Activated CD4-positive, alpha-beta T cell treated with anti-CD3 and anti-CD28 coated beads, Interleukin-2, amount 50 U/mL, for 48 hours (primary cell): ENCODE results near the gene CDH4.

Experiments used
- DNase-seq, 2 experiments: peaks; one replicate each; pipeline ENCODE4 v3.0.0-alpha.2; 2020

CDH4 gene

GRCh38 chr20:61284752-61285151 lies 32.7 kb downstream of the CDH4 start:
- no peak for DNase-seq

- DNase-seq = no peak
Measured at GRCh38 chr20:61285152-61285645, 33.1 kb downstream of the CDH4 start.

DNA sequence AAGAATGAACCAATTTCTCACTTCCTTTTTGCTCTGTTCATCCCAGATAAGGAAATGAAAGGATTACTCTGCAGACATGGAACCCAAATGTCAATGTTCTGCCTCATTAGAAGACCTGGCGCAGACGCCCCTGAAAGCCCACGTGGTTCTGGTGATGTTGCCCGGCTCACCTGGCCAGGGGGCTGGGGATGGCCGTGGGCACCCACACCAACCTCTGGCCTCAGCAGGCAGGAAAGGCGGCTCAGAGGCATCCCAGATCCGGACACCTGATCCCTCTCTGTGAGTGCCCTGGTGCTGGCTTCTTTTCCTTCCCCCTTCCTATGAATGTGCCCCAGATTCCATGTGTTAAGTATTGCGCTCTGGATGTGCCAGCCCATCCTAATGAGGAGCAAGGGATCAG lies 33.6 kb downstream of the CDH4 start:
- DNase-seq = no peak

GRCh38 chr20:61287583-61288275 lies 35.7 kb downstream of the CDH4 start:
- DNase-seq = no peak

- no peak for DNase-seq
Measured at GRCh38 chr20:61288331-61288784, 36.3 kb downstream of the CDH4 start.

DNA sequence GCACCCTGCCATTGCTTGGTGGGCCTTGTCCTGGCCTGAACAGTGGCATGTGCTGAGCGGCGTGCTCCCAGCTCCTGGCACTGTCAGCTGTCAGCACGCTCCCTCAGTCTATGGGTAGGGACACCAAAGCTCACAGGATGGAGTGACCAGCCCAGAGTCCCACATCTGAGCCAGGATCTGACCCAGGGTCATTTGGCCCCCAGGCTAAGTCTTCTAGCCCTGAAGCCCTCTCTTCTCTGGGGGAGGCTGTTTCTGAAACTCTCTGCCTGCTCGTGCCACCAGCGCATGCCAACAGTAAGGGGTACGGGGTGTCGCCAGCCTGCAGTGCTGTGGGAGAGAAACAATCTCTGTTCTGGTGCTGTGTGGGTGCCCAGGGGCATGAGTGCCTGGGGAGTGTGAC lies 37.1 kb downstream of the CDH4 start:
- DNase-seq = no peak

DNA sequence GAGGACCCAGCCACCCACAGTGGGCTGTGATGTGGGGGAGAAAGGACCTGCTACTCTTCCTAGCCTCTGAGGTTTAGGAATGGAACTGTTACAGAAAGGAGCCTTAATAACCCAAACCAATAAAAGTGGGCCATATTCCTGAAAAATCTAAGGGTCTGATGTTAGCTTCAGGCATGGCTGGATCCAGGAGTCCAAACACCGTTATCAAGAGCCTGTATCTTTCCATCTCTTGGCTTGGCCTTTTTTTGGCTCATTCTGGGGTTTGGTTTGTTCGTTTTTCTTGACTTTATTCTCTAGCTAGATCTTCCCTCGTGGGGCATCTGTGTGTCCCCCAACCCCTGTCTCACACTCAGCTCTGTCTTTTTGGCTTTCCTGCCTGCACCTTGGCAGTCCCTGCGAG lies 38.7 kb downstream of the CDH4 start:
- DNase-seq = no peak

DNA sequence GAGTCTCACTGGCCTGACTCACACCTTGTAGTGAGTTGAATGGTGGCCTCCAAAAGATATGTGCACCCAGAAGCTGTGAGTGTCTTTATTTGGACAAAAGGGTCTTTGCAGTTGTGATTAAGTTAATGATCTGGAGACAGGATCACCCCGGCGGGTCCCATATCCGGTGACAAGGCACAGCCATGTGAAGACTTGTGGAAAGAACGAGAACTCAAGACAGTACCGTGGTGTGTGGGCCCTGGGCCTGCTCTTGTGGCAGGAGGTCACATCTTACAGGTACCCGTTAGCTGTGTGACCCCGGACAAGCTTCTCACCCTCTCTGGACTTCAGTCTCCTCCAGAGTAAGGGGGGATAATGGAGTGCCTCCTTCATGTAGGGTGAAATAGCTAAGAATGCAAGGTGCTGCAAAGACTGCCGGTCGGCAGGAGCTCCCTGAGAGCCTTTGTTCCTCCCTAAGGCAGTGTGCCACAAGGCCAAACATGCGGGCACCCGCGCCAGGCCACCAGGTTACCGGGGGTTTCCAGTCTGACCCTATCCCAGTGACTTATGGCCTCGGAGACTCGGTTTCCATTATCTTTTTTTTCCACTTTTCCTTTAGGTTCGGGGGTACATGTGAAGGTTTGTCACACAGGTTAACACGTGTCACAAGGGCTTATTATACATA lies 39.2 kb downstream of the CDH4 start:
- no peak for DNase-seq

DNA sequence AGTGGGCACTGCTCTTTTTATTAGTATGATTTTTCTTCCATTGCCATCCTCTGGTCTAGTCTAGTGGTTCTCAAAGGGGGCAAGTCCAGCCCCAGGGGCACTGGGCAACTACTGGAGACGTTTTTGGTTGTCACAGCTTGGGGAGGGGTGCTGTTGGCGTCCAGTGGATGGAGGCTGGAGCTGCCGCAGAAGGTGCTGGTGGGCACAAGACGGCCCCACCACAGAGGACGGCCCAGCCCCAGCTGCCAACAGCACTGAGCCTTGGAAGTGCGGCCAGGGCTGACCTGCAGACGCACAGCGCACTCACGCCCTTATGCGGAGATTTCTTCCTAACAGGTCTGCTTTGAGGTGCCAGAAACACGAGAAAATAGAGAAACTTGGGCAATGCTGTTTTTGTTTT lies 40.3 kb downstream of the CDH4 start:
- DNase-seq = no peak

DNA sequence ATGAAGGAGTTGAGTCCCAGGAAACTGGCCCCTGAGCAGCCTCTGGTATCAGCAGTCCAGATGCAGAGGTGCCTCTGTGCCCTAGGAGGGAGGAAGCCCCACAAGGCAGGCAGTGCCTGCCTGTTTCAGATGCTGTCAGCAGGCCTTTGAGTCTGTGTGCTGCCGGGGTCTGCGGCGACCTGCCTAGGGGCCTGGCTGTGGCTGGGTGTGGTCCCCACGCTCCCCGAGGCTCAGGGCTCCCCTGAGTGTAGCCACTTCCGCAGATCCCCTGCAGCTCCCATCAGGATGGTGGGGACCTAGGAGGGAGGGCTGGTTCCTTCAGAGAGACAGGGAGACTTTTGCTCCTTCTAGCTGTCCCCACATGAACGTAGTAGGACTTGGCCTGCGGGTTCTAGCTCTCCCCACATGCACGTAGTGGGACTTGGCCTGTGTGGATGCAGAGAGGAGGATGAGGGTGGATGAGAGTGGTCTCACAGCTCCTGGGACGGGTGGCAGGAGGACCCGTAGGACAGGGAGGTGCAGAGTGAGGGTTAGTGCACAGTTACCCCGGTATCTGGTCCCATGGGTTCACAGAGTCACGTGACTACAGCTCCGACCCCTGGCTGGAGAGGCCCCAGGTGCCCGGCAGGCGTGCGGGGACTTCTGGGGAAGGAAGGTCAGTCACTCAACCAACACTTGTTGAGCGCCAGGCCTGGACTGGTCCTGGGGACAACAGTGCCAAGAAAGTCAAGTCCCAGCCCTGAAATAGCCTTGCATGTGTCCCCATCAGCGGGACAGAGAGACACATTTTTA lies 41.0 kb downstream of the CDH4 start:
- no peak for DNase-seq

- DNase-seq = no peak
Measured at GRCh38 chr20:61293951-61294350, 41.9 kb downstream of the CDH4 start.

DNA sequence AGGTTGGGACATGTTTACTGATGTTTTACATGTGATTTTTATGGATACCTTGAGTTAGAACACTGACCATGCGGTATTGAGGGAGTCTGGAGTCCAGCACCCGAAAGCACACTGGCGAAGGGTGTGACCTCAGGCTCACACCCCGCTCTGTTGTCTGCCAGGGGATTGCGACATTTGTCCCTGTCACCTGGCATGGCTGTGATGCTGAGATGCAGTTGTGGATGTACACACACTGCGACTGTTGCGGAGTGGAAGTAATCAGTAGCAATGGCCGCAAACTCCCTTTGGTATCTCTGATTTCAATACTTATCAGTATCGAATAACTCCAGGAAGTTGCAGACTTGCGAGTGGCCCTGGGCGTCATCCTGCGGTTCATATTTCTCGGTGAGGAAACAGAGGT lies 43.2 kb downstream of the CDH4 start:
- no peak for DNase-seq

- DNase-seq = no peak
Measured at GRCh38 chr20:61295682-61296628, 43.9 kb downstream of the CDH4 start.

GRCh38 chr20:61296629-61297019 lies 44.6 kb downstream of the CDH4 start:
- no peak for DNase-seq

DNA sequence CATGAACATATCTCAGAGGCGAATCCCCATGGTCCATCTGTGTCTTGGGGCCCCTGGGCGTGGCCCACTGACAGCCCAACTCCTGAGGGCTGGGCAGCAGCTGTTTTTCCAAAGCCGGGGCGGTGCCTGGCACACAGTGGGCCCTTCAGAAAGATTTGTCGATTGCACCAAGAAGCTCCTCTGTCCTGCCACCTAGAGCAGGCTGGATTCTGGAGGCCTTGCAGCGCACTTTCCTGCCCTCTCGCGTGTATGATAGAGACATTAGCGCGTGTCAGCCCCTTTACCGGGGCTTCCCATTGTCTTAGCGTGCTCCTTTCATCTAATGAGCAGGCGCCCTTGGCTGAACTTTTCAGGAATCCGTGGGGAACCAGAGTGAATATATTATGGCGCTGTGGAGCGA lies 45.4 kb downstream of the CDH4 start:
- no peak for DNase-seq

DNA sequence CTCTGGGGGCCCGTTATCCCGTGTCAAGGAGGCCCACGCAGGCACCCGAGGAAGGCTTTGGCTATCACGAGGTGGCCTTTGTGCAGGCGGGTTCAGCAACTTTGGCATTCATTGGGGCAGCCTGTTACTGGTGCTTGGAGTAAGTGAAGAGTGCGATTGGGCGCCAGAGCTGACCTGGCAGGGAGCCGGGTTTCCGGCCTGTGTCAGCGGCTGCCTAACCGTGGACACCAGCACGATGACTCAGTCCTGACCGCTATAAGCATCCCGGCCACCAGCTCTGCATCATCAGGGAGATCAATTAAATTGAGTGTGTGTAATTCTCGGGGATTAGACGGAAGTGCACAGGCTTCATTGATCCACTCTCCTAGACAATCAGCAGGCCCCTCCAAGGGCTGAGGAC lies 45.9 kb downstream of the CDH4 start:
- no peak for DNase-seq

DNA sequence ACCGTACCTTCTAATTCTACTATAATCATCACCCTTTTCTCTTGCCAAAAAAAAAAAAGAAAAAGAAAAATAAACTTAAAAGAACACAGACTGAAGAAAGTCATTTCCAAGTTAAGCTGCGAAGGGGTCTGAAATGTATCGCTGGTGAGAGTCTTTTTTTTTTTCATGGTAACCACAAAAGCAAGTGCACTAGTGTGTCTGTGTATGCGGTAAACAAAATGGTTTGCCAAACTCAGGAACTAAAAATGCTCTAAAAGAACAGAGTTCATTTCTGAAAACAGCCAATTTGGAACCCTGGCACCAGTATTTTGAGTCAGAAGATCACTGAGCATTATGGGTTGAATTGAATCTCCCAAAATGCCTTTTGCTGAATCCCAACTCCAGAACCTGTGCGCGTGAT lies 46.6 kb downstream of the CDH4 start:
- no peak for DNase-seq

GRCh38 chr20:61299104-61299503 lies 47.0 kb downstream of the CDH4 start:
- no peak for DNase-seq

GRCh38 chr20:61299618-61300017 lies 47.6 kb downstream of the CDH4 start:
- no peak for DNase-seq

- DNase-seq = no peak
Measured at GRCh38 chr20:61300293-61300692, 48.2 kb downstream of the CDH4 start.

- DNase-seq = no peak
Measured at GRCh38 chr20:61300709-61301108, 48.6 kb downstream of the CDH4 start.

DNA sequence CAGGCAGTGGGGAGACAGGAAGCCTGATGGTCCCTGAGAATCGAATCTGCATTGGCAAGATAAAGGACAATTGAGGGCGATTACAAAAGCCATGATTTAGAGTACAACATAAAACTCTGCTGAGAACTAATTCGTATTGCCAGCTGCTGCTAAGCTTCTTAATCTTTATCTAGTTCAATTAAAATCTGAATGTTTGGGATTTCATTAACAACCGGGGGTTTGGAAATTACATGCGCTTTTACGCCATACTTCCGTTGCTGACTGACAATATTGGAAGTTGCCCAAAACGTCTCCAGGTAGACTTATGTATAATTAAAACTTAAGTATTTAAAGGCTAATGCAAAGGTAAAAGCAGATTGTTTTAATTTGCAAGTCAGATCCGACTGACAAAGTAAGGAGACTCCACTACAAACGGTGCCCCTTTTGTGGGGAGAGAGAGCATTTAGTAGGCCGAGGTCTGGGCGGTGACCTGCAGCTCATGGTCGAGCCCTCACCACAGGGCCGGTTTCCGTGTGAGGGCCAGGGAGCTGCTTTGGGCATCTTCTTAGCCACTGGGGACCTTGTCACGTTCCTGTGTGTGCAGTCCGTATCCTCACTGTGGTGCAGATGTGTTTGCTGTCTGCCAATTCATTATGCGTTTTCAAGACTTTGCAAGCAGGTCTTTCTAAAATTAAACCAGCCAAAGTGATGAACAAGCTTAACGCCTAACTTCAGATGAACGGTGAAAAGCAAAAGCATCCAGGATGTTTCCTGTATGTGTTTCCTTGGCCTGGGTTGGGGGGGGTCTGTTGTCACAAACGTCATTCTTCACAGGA lies 49.9 kb downstream of the CDH4 start:
- no peak for DNase-seq
